Gastroesophageal sphincter (tissue), 4 donors: ENCODE data around the gene GSX2. TPM values are rescaled to one million over a fixed set of nuclear protein-coding genes. Genes with fewer than 3 reads are reported as not detected.

ENCODE experiments used
- ATAC-seq: fragments of 150-250 bp; one replicate; pipeline ENCODE4 v1.9.1; 2016; ENCODE audit warnings: mild to moderate bottlenecking, moderate library complexity
- H3K27ac ChIP-seq, 4 donors: fragments of 200-600 bp; sonication (generic) in 3 of 4; 1 replicate in 3 of 4; 2 replicates in 1 of 4; pipeline ENCODE4 v1.5.1; 2016 to 2019
- H3K27me3 ChIP-seq: fragments of 200-600 bp; sonication (generic); one replicate; pipeline ENCODE4 v1.5.1; 2019
- H3K36me3 ChIP-seq, 2 donors: fragments of 200-600 bp; sonication (generic); one replicate each; pipeline ENCODE4 v1.5.1; 2019; ENCODE audit warnings: control low read depth in 1 of 2
- H3K4me1 ChIP-seq, 3 donors: fragments of 200-600 bp; sonication (generic); 1 replicate in 2 of 3; 2 replicates in 1 of 3; pipeline ENCODE4 v1.5.1; 2016 to 2019; ENCODE audit warnings: control low read depth in 2 of 3
- H3K4me3 ChIP-seq, 2 donors: fragments of 200-600 bp; sonication (generic); one replicate each; pipeline ENCODE4 v1.5.1; 2019; ENCODE audit warnings: mild to moderate bottlenecking in 1 of 2, moderate library complexity in 1 of 2
- H3K9me3 ChIP-seq, 3 donors: fragments of 200-600 bp; sonication (generic); one replicate each; pipeline ENCODE4 v1.5.1; 2017 to 2019; ENCODE audit warnings: control low read depth in 2 of 3
- EP300 ChIP-seq: sonication (generic); formaldehyde crosslinking; IDR thresholded peaks from one replicate; pipeline ENCODE4 v1.6.1; 2017; ENCODE audit warnings: antibody characterized with exemption, mild to moderate bottlenecking
- POLR2A ChIP-seq, 2 donors: fragments of 450-650 bp; IDR thresholded peaks; one replicate each; pipeline ENCODE4 v1.6.1; 2017; ENCODE audit warnings: antibody characterized with exemption in 2 of 2, mild to moderate bottlenecking in 2 of 2, moderate library complexity in 1 of 2
- POLR2AphosphoS5 ChIP-seq: sonication (generic); formaldehyde crosslinking; IDR thresholded peaks from one replicate; pipeline ENCODE4 v1.6.1; 2017; ENCODE audit warnings: antibody characterized with exemption
- WGBS, 2 donors: methylation state at CpG; one replicate each; pipeline ENCODE4 v1.1.5; 2018; ENCODE audit warnings: low coverage in 1 of 2; 5-methylcytosine and 5-hydroxymethylcytosine counted together
- total RNA-seq, 4 donors: library from RNA; depleted of rRNA; stranded (reverse); fragments of >200 nt; gene quantifications; one replicate each; pipeline ENCODE4 v1.1.0, GENCODE V29; 2016
- TF ChIP-seq, protein P1 (sequence below), 4 experiments: fragments of 200-600 bp in 2 of 4; fragments of 450-650 bp in 2 of 4; sonication (generic) in 1 of 4; IDR thresholded peaks; one replicate each; pipeline ENCODE4 v1.5.1; 2017 to 2019; ENCODE audit warnings: antibody characterized with exemption in 4 of 4, mild to moderate bottlenecking in 2 of 4, moderate library complexity in 2 of 4

GSX2 gene
- total RNA-seq, 4 donors from 2014 or later, result not detected

DNA sequence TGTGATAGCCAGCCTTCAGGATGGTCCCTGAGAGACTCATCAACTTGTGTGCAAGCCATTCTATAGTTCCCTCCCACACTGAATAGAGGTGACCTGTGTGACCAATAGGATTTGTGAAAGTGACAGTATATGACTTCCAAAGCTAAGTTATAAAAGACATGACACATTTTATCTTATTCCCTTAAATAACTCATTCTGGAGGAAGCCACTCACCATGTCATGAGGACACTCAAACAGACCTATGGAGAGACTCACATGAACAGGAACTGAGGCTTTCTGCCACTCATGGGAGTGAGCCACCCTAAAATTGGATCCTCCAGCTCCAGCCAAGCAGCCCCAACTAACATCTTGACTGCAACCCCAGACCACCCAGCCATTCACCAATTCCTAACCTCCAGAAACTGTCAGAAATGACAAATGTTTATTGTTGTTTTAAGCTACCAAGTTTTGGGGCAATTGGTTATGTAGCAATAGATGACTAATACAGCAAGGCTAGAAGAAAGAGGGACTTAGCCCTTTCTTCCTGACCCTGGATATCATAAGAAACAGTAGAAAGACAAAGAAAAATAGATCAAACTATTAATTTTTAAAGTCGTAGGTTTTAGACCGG lies 26.6 kb upstream of the GSX2 start:
- H3K36me3 ChIP-seq, result no peaks in the 10 kb centered on the region
- TF ChIP-seq EP300 (no peak), POLR2A (IDR thresholded peaks at IDR 0.05) (no peak), POLR2AphosphoS5 (no peak)
- TF ChIP-seq, protein P1, sequence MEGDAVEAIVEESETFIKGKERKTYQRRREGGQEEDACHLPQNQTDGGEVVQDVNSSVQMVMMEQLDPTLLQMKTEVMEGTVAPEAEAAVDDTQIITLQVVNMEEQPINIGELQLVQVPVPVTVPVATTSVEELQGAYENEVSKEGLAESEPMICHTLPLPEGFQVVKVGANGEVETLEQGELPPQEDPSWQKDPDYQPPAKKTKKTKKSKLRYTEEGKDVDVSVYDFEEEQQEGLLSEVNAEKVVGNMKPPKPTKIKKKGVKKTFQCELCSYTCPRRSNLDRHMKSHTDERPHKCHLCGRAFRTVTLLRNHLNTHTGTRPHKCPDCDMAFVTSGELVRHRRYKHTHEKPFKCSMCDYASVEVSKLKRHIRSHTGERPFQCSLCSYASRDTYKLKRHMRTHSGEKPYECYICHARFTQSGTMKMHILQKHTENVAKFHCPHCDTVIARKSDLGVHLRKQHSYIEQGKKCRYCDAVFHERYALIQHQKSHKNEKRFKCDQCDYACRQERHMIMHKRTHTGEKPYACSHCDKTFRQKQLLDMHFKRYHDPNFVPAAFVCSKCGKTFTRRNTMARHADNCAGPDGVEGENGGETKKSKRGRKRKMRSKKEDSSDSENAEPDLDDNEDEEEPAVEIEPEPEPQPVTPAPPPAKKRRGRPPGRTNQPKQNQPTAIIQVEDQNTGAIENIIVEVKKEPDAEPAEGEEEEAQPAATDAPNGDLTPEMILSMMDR (IDR thresholded peaks at IDR 0.05), result no peak
- no peak overlapping the region for H3K4me3 ChIP-seq
- H3K27ac ChIP-seq, result no peak overlapping the region
- ATAC-seq, result no peak
- peaks cover under 1% of the 10 kb centered on the region for H3K27me3 ChIP-seq
- WGBS, 2 donors, result 94 to 97% methylated on average over 2 of the region's 2 CpGs
- no peaks in the 10 kb centered on the region for H3K9me3 ChIP-seq
- no peaks in the 10 kb centered on the region for H3K4me1 ChIP-seq

DNA sequence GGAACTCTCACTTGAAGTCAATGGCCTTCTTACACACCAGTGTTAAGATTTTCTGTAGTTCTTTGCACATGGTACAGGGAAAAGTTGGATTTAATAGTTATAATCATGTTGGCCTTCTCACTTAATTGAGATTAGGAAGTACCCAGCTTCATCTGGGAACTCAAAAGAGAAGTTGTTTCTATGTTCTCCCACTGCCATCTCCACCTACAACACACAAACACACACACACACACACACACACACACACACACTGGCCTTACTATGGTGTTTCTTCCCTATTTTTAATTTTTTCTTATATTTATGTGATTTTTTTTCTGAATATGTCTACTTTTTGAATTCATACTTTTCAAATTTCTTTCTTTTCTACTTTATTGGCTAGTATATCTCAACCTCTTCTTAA lies 25.6 kb upstream of the GSX2 start:
- Histone ChIP-seq H3K4me3 (no peak overlapping the region), H3K27me3 (peaks cover 8% of the 10 kb centered on the region), H3K36me3 (no peaks in the 10 kb centered on the region), H3K4me1 (no peaks in the 10 kb centered on the region), H3K27ac (no peak overlapping the region), H3K9me3 (no peaks in the 10 kb centered on the region)
- no peak for ATAC-seq
- no peak for TF ChIP-seq POLR2A (IDR thresholded peaks at IDR 0.05)
- TF ChIP-seq, protein P1 (IDR thresholded peaks at IDR 0.05), result no peak
- TF ChIP-seq EP300, result no peak
- no peak for TF ChIP-seq POLR2AphosphoS5

DNA sequence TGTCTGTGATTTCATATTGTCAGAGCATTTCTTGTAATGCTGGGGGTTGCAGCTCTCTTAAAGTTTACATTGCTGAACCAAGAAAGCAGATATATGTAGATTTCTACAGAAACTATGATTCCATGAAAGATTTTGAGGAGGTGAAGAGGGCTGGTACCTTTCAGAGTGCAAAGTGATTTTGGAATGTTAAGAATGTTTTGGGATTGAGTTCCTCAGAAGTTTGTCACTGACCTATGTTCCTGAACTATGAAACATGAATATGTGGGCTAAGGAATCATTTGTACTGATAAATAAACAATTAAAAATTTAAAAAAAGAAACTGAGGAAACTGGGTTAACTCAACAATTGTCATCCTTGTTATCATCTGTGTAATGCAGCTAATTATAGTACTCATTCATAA lies 23.3 kb upstream of the GSX2 start:
- H3K27ac ChIP-seq, result no peak overlapping the region
- H3K9me3 ChIP-seq, result no peaks in the 10 kb centered on the region
- no peak for TF ChIP-seq POLR2AphosphoS5
- H3K4me3 ChIP-seq, result no peak overlapping the region
- H3K36me3 ChIP-seq, result no peaks in the 10 kb centered on the region
- H3K27me3 ChIP-seq, result peaks cover 14% of the 10 kb centered on the region
- H3K4me1 ChIP-seq, result no peaks in the 10 kb centered on the region
- no peak for ATAC-seq

DNA sequence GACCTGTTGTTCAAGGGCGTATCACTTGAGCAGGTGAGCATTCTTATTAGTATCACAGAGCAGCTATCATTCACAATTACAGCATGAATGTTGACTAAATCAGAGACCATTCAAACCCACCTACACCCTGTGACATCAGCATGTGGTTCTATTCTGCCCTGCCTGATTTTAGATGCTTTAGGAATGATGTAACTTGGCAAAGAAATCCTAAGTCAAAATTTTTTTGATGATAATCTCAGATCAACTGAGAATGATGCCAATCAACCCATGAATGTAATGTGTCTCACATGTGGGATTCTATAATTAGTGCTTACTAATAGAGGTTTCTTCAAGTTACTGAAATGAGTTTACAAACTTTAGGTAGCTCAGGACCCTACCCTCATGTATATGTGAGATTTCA lies 22.2 kb upstream of the GSX2 start:
- no peaks in the 10 kb centered on the region for H3K9me3 ChIP-seq
- ATAC-seq, result no peak
- no peaks in the 10 kb centered on the region for H3K36me3 ChIP-seq
- H3K27ac ChIP-seq, result no peak overlapping the region
- no peak overlapping the region for H3K4me3 ChIP-seq
- peaks cover 0 to 5% (median 0%) of the 10 kb centered on the region in 3 donors for H3K4me1 ChIP-seq
- H3K27me3 ChIP-seq, result peaks cover 14% of the 10 kb centered on the region
- WGBS, 2 donors, result 100% methylated on average over 1 of the region's 1 CpG
- no peak for TF ChIP-seq POLR2AphosphoS5
- no peak for TF ChIP-seq POLR2A (IDR thresholded peaks at IDR 0.05)
- TF ChIP-seq, protein P1 (IDR thresholded peaks at IDR 0.05), result no peak
- TF ChIP-seq EP300, result no peak

DNA sequence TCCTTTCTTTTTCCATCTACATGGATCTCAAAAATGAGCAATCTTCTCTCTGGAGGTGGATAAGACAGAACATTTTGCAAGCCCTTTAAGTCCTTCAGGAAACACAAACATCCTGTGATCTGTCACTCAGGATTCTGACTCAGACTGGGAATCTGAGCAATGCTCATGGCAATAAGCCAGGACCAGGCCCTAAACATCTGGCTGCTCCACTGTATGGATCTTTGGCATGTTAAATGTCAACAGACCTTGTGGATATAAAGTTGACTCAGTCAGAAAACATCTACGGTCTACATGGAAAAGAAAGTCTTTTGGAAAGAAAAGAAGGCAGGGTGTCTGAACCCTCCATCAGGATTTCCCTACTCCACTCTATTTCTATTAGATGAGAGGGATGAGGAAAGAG lies 17.8 kb upstream of the GSX2 start:
- TF ChIP-seq EP300 (no peak), POLR2AphosphoS5 (peak; percentile 22)
- Histone ChIP-seq H3K4me3 (no peak overlapping the region), H3K27ac (peak overlapping the region in 1 of 4 donors; percentile 11), H3K9me3 (no peaks in the 10 kb centered on the region), H3K36me3 (no peaks in the 10 kb centered on the region), H3K27me3 (peaks cover 14% of the 10 kb centered on the region), H3K4me1 (peaks cover 0 to 5% (median 0%) of the 10 kb centered on the region in 3 donors)
- ATAC-seq, result peak; percentile 82
- 29 to 36% methylated on average over 1 of the region's 1 CpG for WGBS, 2 donors

DNA sequence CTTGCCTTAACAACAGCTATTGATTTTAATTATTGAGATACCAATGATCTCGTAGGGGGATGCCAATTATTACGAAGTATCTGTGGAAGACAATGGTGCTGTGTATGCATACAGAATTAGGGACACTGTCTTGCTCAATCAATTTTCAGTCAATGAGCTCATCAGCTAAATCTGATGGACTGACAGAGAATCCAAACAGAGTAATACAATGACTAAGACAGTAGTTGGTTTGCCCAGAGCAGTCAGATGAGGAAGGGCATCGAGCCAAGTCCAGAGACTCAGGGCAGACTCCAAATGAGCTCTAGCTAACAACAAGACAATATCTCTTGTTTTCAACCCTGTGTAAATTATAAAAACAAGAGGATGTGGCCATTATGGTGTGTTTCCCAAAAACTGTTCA lies 14.7 kb upstream of the GSX2 start:
- no peak overlapping the region for H3K27ac ChIP-seq

More for the DNA sequence above, 14.7 kb upstream of the GSX2 start:
- H3K4me1 ChIP-seq, result peaks cover 0 to 5% (median 0%) of the 10 kb centered on the region in 3 donors
- no peak overlapping the region for H3K4me3 ChIP-seq
- ATAC-seq, result peak; percentile 48
- no peaks in the 10 kb centered on the region for H3K36me3 ChIP-seq
- no peaks in the 10 kb centered on the region for H3K9me3 ChIP-seq
- peaks cover 7% of the 10 kb centered on the region for H3K27me3 ChIP-seq
- TF ChIP-seq POLR2AphosphoS5, result no peak
- no peak for TF ChIP-seq EP300
- TF ChIP-seq POLR2A (IDR thresholded peaks at IDR 0.05), result no peak
- TF ChIP-seq, protein P1 (IDR thresholded peaks at IDR 0.05), result no peak
- WGBS, 2 donors, result 77 to 83% methylated on average over 2 to 3 of the region's 3 CpGs
